NCI-H1417 (cell line): Measurements from ENCODE around the gene RPL7L1.
A peak's percentile ranks its signal among the peaks of the same experiment; 100 is the strongest.
"Not testable (repeated sequence)": the region's sequence is repeated elsewhere in the genome, so short reads cannot be mapped to it uniquely, and the experiment has no call there.

Experiments
- DNase-seq, 3 experiments: peaks; one replicate each; lab custom pipeline; 2025; lab: John Stamatoyannopoulos, UW

Gene RPL7L1

GRCh38 chr6:42879372-42880239, at the start of gene RPL7L1:
Gene RPL7L1 (plus strand): TSS chr6:42879616. CDS start chr6:42879911, 295 bp downstream.
- DNase-seq = peak; percentile 90 to 96 (median 96)

- no peak for DNase-seq
Observed at GRCh38 chr6:42831237-42831636, 48.2 kb upstream of the RPL7L1 start.

GRCh38 chr6:42834056-42834455, 45.4 kb upstream of the RPL7L1 start:
- no peak for DNase-seq

GRCh38 chr6:42841844-42842584, 37.4 kb upstream of the RPL7L1 start:
- DNase-seq = peak in 1 of 3 experiments; percentile 13

- DNase-seq = peak in 1 of 3 experiments; percentile 40
Observed at GRCh38 chr6:42845327-42845694, 34.1 kb upstream of the RPL7L1 start.

- DNase-seq = peak in 1 of 3 experiments; percentile 11
Observed at GRCh38 chr6:42846505-42846904, 32.9 kb upstream of the RPL7L1 start.

- DNase-seq = no peak
Observed at GRCh38 chr6:42848700-42849099, 30.7 kb upstream of the RPL7L1 start.

- DNase-seq = no peak
Observed at GRCh38 chr6:42851599-42851998, 27.8 kb upstream of the RPL7L1 start.

- DNase-seq = no peak
Observed at GRCh38 chr6:42860036-42860435, 19.4 kb upstream of the RPL7L1 start.

GRCh38 chr6:42860481-42860880, 18.9 kb upstream of the RPL7L1 start:
- no peak for DNase-seq

GRCh38 chr6:42864602-42865001, 14.8 kb upstream of the RPL7L1 start:
- no peak for DNase-seq

- no peak for DNase-seq
Observed at GRCh38 chr6:42870145-42870936, 9.1 kb upstream of the RPL7L1 start.

- DNase-seq = no peak
Observed at GRCh38 chr6:42871711-42872110, 7.7 kb upstream of the RPL7L1 start.

- no peak for DNase-seq
Observed at GRCh38 chr6:42873313-42873712, 6.1 kb upstream of the RPL7L1 start.

GRCh38 chr6:42877695-42878094, 1.7 kb upstream of the RPL7L1 start:
- DNase-seq = peak in 1 of 3 experiments; percentile 18

GRCh38 chr6:42880240-42880817, 913 bp downstream of the RPL7L1 start:
- DNase-seq = not testable (repeated sequence)

- not testable (repeated sequence) for DNase-seq
Observed at GRCh38 chr6:42880871-42881270, 1.5 kb downstream of the RPL7L1 start.

GRCh38 chr6:42885702-42886101, 6.3 kb downstream of the RPL7L1 start:
- DNase-seq = no peak

- not testable (repeated sequence) for DNase-seq
Observed at GRCh38 chr6:42888201-42888600, 8.8 kb downstream of the RPL7L1 start.

GRCh38 chr6:42889815-42890214, 10.4 kb downstream of the RPL7L1 start:
- no peak for DNase-seq

GRCh38 chr6:42890311-42891198, 11.1 kb downstream of the RPL7L1 start:
- DNase-seq = peak; percentile 92 to 97 (median 93)
